MCF 10A (cell line): ENCODE data around the gene C2CD4B. TPM values are rescaled to one million over a fixed set of nuclear protein-coding genes. Genes with fewer than 3 reads are reported as not detected.
A peak's percentile ranks its signal among the peaks of the same experiment; 100 is the strongest.

Experiments used
- BruUV-seq: library from RNA; stranded (reverse); fragments of 400-500 nt; replicated peaks from 2 replicates; lab custom pipeline; 2021; lab: Mats Ljungman, UMichigan
- CTCF ChIA-PET: fragments of 300-600 bp; sonication (Branson Sonifier 250); formaldehyde crosslinking; extraction: SDS; loops from one replicate; lab custom pipeline; 2021; ENCODE audit warnings: antibody characterized with exemption, inconsistent platforms; lab: Yijun Ruan, JAX
- POLR2A ChIA-PET: fragments of 300-600, 350-650 bp; sonication (Branson Sonifier 250); formaldehyde crosslinking; extraction: SDS; loops from one replicate; lab custom pipeline; 2020; ENCODE audit warnings: antibody characterized with exemption, inconsistent platforms; lab: Yijun Ruan, JAX
- DNase-seq: peaks from one replicate; pipeline ENCODE4 v3.0.0-alpha.2; 2018; ENCODE audit not compliant: unreplicated experiment
- H3K27ac Mint-ChIP-seq: one replicate; pipeline ENCODE4 v1.8.0; 2022; ENCODE audit warnings: mild to moderate bottlenecking, low read depth, mixed read lengths; ENCODE audit not compliant: unreplicated experiment
- H3K27me3 Mint-ChIP-seq: one replicate; pipeline ENCODE4 v1.8.0; 2022; ENCODE audit warnings: mixed read lengths; ENCODE audit not compliant: insufficient read depth, unreplicated experiment
- H3K36me3 Mint-ChIP-seq: one replicate; pipeline ENCODE4 v1.8.0; 2022; ENCODE audit warnings: mild to moderate bottlenecking, moderate library complexity, mixed read lengths; ENCODE audit not compliant: insufficient read depth, unreplicated experiment
- H3K4me1 Mint-ChIP-seq: one replicate; pipeline ENCODE4 v1.8.0; 2022; ENCODE audit warnings: mixed read lengths; ENCODE audit not compliant: insufficient read depth, unreplicated experiment
- H3K4me3 Mint-ChIP-seq: one replicate; pipeline ENCODE4 v1.8.0; 2022; ENCODE audit warnings: mild to moderate bottlenecking, moderate library complexity, mixed read lengths; ENCODE audit not compliant: unreplicated experiment
- H3K9me3 Mint-ChIP-seq: one replicate; pipeline ENCODE4 v1.8.0; 2022; ENCODE audit warnings: mixed read lengths; ENCODE audit not compliant: unreplicated experiment
- CTCF ChIP-seq: fragments of 200-600 bp; IDR thresholded peaks from one replicate; pipeline ENCODE4 v1.8.0; 2022; ENCODE audit warnings: antibody characterized with exemption, mild to moderate bottlenecking; ENCODE audit not compliant: unreplicated experiment
- intact Hi-C: fragments of 100-400 bp; cut with micrococcal nuclease; formaldehyde crosslinking; loops from 2 replicates; pipeline ENCODE4 v1.14.1; 2022
- total RNA-seq: library from RNA; stranded (reverse); gene quantifications from 2 replicates; pipeline ENCODE4 v1.2.3, GENCODE V29; 2022

Gene C2CD4B
- total RNA-seq, 1 experiment from 2014 or later, result not detected

GRCh38 chr15:62141643-62142588, 23.2 kb downstream of the C2CD4B start:
- no peak for TF ChIP-seq CTCF
- ChIA-PET POLR2A (interaction anchor here (0.9 to 1.9 kb wide), 4 partner anchors 24 to 66 kb away, joined by 3 to 4 read pairs (median 3); no protein-coding TSS in a partner anchor), CTCF (interaction anchor here (0.6 to 1.8 kb wide), 18 partner anchors 11 to 283 kb away, joined by 3 to 8 read pairs (median 3); no protein-coding TSS in a partner anchor)
- H3K4me3 Mint-ChIP-seq, result no peak overlapping the region
- no peak for DNase-seq
- no peaks in the 10 kb centered on the region for H3K9me3 Mint-ChIP-seq
- no TSS peak for BruUV-seq
- no peaks in the 10 kb centered on the region for H3K27me3 Mint-ChIP-seq
- peak overlapping the region; percentile 34 for H3K27ac Mint-ChIP-seq
- peaks cover 30% of the 10 kb centered on the region for H3K4me1 Mint-ChIP-seq
- intact Hi-C loops, result loop anchor here (1.0 to 2.0 kb wide), 2 partner anchors 71 to 270 kb away; no protein-coding TSS in a partner anchor
- no peaks in the 10 kb centered on the region for H3K36me3 Mint-ChIP-seq

- CTCF ChIA-PET, result interaction anchor here (0.6 to 3.2 kb wide), 8 partner anchors 14 to 229 kb away, joined by 3 to 14 read pairs (median 4); no protein-coding TSS in a partner anchor
- intact Hi-C loops, result no loop called here
- POLR2A ChIA-PET, result interaction anchor here (0.9 to 1.9 kb wide), 2 partner anchors 43 to 49 kb away, joined by 3 read pairs; no protein-coding TSS in a partner anchor
- no TSS peak for BruUV-seq
- no peak for TF ChIP-seq CTCF
- Mint-ChIP-seq H3K27ac (peak overlapping the region; percentile 34), H3K4me3 (no peak overlapping the region), H3K9me3 (no peaks in the 10 kb centered on the region), H3K36me3 (no peaks in the 10 kb centered on the region), H3K4me1 (peaks cover 37% of the 10 kb centered on the region), H3K27me3 (no peaks in the 10 kb centered on the region)
- no peak for DNase-seq
These were observed 23.9 kb downstream of the C2CD4B start for GRCh38 chr15:62141200-62141599.

- H3K4me1 Mint-ChIP-seq, result peaks cover 52% of the 10 kb centered on the region
- TF ChIP-seq CTCF, result no peak
- no peaks in the 10 kb centered on the region for H3K9me3 Mint-ChIP-seq
- H3K36me3 Mint-ChIP-seq, result peaks cover 6% of the 10 kb centered on the region
- H3K27me3 Mint-ChIP-seq, result no peaks in the 10 kb centered on the region
- ChIA-PET POLR2A (interaction anchor here (0.7 to 3.2 kb wide), 14 partner anchors 9 to 98 kb away, joined by 3 to 14 read pairs (median 4); partner anchors contain the start of gene VPS13C), CTCF (interaction anchor here (1.2 to 3.2 kb wide), 4 partner anchors 25 to 169 kb away, joined by 4 to 14 read pairs (median 6); partner anchors contain the start of gene VPS13C)
- no peak overlapping the region for H3K4me3 Mint-ChIP-seq
- peak overlapping the region; percentile 43 for H3K27ac Mint-ChIP-seq
- peak; percentile 86 for DNase-seq
- BruUV-seq, result no TSS peak
- intact Hi-C loops, result loop anchor here (5.0 kb wide), 1 partner anchor 76 kb away; the partner anchor contains the start of gene VPS13C
These were observed 27.0 kb downstream of the C2CD4B start for GRCh38 chr15:62138124-62138523.
